NOMO-1 (cell line): ENCODE data around the gene SMARCA4.
"Not testable (repeated sequence)": the region's sequence is repeated elsewhere in the genome, so short reads cannot be mapped to it uniquely, and the experiment has no call there.

Experiments used
- DNase-seq, 2 experiments: peaks; one replicate each; lab custom pipeline; 2025; ENCODE audit not compliant: unreplicated experiment in 2 of 2; lab: John Stamatoyannopoulos, UW

The SMARCA4 gene

DNA sequence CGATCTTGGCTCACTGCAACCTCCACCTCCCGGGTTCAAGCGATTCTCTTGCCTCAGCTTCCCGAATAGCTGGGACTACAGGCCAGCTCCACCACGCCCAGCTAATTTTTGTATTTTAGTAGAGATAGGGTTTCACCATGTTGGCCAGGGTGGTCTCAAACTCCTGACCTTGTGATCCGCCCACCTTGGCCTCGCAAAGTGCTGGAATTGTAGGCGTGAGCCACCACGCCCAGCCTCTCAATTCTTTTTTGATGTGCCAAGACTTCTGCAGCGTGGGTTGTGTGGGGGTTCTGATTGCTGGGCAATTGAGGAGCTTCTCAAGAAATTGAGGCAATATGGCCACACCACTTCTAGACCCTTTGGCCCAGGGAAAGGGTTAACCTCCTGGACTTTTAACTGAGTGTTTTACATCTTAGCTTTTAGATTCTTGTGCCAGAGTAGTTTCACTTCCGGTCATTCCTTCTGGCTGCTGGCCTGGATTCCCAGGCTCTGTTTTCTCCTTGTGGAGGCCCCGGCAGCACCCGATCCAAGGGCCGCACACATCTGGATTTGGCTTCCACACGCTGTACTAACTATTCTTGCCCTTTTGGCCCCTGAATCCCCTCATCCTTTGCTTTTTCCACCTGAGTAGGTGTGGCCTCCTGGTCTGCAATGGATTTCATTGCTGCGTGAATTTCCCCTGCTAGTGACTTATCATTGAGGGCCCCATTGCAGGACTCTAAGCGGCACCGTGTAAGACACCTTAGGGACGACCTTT, 14.7 kb downstream of the SMARCA4 start:
- no peak for DNase-seq

- DNase-seq, result no peak
Observed at GRCh38 chr19:10976131-10976892, 15.5 kb downstream of the SMARCA4 start.

- DNase-seq, result no peak
Observed at GRCh38 chr19:10977742-10978092, 16.9 kb downstream of the SMARCA4 start.

DNA sequence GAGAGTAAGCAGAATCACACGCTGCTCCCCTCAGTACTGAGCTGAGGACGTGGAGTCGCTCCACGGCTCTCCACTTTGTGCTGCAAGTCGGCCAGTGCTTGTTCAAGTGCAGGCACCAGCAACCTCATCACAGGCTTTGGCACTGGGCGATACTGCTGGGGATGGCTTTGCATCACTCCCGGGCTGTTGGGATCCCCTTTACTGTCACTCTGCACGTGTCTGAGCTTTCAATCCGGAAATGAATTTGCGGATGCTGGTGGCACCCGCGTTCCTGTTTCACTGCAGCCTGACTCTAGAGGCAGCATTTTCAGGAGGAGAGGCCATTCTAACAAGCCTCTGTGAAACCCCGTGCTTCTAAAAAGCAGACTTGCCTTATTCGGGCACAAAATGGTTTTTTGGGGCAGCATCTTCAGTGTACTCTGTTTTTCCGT, 19.1 kb downstream of the SMARCA4 start:
- peak; percentile 83 to 95 for DNase-seq

GRCh38 chr19:10981252-10981895, 20.5 kb downstream of the SMARCA4 start:
- DNase-seq, result no peak

DNA sequence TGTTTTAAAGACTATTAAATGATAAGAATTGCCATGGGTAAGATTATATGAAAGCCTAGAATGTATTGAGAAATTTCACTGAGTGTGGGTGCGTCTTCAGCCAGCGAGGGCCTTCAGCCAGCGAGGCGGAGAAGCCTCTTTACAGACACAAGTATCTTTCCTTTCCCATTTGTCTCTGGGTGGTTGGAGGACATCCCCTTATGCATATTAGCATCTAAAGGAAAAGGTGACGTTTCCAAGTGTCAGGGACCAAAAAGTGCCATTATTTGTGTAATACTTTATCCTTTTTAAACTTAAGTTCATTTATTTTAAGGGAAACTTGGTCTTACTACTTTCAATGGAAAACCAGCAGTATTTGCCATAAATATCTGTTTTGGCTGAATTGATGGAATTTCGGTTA, 22.2 kb downstream of the SMARCA4 start:
- no peak for DNase-seq

- DNase-seq, result no peak
Observed at GRCh38 chr19:10984166-10984735, 23.4 kb downstream of the SMARCA4 start.

GRCh38 chr19:10985502-10985901, 24.7 kb downstream of the SMARCA4 start:
- DNase-seq, result no peak

DNA sequence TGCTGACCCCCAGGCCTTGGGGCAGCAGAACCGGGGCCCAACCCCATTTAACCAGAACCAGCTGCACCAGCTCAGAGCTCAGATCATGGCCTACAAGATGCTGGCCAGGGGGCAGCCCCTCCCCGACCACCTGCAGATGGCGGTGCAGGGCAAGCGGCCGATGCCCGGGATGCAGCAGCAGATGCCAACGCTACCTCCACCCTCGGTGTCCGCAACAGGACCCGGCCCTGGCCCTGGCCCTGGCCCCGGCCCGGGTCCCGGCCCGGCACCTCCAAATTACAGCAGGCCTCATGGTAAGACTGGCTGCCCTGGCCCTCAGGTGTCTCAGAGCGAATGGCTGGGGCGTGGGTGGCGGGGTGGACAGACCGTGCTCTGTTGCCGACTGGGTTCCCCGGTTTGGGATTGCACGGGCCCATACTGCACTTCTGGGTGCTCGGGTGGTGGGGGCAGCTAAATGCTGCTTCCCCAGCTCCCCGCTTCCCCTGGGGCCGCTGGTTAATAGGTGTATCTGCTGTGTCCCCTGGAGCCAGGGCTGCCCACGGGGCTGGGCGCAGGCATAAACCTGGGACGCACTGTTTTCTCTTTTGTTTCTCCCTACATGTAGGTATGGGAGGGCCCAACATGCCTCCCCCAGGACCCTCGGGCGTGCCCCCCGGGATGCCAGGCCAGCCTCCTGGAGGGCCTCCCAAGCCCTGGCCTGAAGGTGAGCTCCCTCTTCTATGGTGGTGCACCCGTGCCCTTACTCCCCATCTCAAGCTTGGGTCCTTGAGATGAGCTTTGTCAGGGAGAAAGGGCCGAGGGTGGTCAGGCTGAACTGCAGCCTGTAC, 25.7 kb downstream of the SMARCA4 start:
- no peak for DNase-seq

DNA sequence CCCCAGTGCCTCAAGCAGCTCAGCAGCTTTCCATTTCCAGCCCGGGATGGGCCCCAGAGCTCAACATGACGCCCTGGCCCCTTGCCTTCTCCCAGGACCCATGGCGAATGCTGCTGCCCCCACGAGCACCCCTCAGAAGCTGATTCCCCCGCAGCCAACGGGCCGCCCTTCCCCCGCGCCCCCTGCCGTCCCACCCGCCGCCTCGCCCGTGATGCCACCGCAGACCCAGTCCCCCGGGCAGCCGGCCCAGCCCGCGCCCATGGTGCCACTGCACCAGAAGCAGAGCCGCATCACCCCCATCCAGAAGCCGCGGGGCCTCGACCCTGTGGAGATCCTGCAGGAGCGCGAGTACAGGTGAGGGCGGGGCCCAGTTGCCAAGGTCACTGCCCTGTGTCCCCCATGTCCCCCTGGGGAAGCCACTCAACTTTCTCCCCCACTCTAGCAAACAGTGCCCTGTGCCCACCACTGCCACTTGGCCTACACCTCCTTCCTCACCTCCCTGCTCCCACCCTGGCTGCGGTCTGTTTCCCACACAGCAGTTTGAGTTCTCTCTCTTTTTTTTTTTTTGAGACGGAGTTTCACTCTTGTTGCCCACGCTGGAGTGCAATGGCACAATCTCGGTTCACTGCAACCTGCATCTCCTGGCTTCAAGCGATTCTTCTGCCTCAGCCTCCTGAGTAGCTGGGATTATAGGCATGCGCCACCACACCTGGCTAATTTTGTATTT, 26.9 kb downstream of the SMARCA4 start:
- no peak for DNase-seq

- no peak for DNase-seq
Observed at GRCh38 chr19:10988380-10988779, 27.6 kb downstream of the SMARCA4 start.

GRCh38 chr19:10988921-10989320, 28.1 kb downstream of the SMARCA4 start:
- no peak for DNase-seq

- DNase-seq, result no peak
Observed at GRCh38 chr19:10991076-10991475, 30.2 kb downstream of the SMARCA4 start.

DNA sequence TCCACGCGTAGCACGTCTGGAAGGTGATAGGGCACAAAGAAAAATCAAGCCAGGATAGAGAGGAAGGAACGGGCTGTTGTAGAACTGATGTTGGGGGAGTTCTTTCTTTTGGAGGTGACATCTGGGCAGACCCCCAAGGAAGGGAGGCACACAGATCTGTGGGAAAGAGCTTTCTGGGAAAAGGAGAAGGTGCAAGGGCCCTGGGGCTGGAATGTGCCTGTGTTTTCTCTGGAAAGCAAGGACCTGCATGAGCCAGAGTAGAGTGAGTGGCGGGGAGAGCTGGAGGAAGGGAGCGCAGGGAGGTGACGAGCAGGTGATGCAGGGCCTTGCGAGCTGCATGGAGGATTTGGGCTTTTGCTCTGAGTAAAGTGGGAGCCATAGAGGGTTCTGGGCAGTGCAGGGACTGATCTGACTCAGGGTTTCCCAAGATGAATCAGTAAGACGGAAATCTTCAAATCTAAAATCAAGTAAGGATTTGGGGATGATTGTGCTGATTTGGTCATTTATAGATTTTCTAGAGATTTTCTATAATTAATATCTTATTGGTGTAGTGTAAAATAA, 30.8 kb downstream of the SMARCA4 start:
- no peak for DNase-seq

GRCh38 chr19:10992174-10992573, 31.3 kb downstream of the SMARCA4 start:
- not testable (repeated sequence) for DNase-seq

GRCh38 chr19:10995926-10996600, 35.2 kb downstream of the SMARCA4 start:
- DNase-seq, result no peak

DNA sequence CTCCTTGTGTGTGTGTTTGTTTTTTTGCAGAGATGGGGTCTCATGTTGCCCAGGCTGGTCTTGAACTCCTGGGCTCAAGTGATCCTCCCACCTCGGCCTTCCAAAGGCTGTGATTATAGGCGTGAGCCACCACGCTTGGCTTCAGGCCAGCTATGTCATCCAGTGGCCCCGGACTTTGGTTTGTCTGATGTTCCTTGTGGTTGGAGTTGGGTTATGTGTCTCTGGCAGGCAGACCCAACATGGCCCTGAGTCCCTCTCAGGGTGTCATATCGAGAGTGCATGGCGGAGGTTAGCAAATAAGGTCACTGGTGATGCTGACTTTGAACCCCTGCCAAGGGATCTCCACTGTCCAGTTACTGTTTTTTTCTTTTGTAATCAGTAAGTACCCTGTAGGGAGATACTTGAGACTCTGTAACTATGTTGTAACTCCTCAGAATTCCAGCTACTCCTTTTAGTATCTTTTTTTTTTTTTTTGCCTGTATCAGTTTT, 37.3 kb downstream of the SMARCA4 start:
- no peak for DNase-seq

DNA sequence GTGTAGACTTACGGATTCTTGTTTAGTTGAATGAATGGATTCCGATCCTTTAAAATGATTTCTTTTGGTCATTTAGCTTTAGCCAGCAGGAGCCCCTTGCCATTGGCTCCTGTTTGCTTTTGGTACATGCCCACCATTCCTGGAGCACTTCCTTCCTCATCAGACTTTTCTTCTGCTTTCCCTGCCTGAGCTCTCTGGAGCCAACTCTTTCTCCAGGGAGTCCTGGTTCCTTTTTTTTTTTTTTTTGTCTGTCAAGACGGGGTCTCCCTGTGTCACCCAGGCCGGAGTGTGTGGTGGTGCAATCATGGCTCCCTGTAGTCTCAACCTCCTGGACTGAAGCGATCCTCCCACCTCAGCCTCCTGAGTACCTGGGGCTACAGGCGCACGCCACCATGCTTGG, 37.8 kb downstream of the SMARCA4 start:
- no peak for DNase-seq

DNA sequence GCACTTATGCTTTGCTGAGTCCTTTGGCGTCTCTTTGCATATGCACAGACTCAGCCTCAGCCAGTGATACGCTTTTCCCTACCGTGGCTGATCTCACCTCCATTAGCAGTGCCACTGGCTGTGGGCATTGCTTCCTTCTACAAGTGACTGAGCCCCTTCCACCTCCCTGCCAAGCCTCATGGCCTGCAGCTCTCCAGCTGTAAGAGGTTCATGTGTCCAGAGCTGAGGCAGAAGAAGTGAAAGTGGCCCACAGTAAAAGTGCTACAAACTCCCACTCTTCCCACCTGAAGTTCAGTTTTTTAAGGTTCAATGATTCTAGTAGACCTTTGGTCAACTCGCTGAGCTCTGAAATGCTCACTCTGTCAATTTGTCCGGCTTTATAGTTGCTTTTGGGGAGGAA, 44.7 kb downstream of the SMARCA4 start:
- DNase-seq, result no peak
